Stimulated activated CD4-positive, alpha-beta T cell treated with anti-CD3 and anti-CD28 coated beads, Interleukin-1b, Interleukin-23, amount 100 ng/mL, for 4 hours (primary cell): ENCODE results near the gene APC2.
"Not testable (repeated sequence)": the region's sequence is repeated elsewhere in the genome, so short reads cannot be mapped to it uniquely, and the experiment has no call there.

Source experiments
- DNase-seq, 2 donors: peaks; one replicate each; pipeline ENCODE4 v3.0.0-alpha.2; 2020; ENCODE audit warnings: low read depth in 2 of 2

Gene APC2

DNA sequence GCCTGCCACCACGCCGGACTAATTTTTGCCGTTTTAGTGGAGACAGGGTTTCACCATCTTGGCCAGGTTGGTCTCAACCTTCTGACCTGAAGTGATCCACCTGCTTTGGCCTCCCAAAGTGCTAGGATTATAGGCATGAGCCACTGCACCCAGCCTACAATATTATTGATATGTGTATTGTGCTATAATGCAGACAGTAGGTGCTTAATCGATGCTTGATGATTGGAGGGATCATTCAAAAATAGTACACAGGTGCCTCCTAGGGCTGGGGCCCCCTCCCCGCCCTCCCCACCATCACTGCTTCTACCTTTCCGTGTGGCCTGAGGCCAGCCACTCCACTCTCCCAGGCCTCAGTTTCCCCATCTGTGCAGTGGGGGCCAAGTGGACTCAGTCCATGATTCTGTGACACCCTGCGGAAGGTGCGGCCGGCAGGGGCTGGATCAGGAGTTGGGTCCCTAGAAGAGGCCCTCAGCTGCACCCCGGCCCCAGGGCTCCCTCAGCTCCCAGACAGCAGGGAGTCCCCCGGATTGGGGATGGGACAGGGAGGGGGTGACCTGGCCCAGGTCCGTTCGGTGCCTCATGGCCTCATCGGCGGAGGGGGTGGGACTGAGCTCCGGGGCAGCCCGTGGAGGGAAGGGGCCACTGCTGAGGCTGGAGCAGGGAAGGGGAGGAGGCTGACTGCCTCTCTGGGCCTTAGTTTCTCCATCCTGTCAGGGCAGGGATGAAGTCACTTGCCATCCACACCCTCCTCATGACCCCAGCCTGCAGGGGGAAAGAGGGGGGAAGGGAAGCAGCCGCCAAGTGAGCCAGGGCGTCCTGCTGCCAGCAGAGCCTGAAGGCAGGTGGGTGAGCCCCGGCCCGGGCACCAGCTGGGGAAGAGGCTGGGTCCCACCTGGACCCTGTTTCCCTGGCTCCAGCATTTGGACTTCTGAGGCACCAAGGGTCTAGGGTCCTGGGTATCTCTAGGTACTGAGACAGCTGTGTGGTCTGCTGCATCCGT is 61.7 kb downstream of the APC2 start:
- DNase-seq = no peak

DNA sequence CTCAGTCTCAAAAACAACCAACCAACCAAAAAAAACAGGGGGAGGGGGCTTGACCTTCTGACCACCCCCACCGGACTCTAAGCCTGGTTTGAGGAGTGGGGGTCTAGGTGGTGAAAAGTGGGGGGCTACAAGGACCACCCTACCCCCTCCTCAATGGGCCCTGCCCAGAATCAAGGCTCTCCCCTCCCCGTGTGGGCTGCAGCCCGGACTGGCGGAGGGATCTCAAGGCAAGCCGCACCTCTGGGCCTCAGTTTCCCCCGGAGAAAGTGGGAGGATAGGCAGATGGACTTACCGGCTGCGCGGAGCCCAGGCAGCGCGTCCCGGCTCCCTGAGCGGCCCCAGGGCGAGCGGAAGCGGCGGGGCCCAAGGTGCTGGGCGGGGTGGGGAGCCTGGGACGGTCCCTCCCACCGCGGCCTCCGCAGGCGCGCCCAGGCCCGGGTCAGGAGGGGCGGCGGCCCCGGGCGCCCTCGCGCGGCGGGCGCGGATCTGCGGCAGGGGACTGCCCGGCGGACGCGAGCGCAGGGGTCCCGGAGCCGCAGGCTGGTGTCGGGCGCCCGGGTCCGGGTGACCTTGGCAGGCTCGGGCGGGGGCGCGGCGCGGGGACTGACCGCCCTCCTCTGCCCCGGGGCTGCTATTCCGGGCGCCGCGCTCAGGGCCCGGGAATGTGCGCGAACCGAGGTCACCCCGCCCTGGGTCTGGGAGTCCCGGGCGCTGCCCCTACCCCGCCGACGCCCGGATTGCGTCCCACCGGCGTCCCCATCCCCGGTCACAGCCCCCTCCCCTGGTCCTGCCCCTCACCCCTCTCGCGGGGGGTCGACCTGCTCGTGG is 63.0 kb downstream of the APC2 start, which contains the start of gene ADAMTSL5:
TSS of gene ADAMTSL5 (minus strand) at position 349 of the 828 bp plus-strand sequence. CDS start 2,076 bp downstream, outside the sequence.
- DNase-seq = peak; percentile 36 to 70

DNA sequence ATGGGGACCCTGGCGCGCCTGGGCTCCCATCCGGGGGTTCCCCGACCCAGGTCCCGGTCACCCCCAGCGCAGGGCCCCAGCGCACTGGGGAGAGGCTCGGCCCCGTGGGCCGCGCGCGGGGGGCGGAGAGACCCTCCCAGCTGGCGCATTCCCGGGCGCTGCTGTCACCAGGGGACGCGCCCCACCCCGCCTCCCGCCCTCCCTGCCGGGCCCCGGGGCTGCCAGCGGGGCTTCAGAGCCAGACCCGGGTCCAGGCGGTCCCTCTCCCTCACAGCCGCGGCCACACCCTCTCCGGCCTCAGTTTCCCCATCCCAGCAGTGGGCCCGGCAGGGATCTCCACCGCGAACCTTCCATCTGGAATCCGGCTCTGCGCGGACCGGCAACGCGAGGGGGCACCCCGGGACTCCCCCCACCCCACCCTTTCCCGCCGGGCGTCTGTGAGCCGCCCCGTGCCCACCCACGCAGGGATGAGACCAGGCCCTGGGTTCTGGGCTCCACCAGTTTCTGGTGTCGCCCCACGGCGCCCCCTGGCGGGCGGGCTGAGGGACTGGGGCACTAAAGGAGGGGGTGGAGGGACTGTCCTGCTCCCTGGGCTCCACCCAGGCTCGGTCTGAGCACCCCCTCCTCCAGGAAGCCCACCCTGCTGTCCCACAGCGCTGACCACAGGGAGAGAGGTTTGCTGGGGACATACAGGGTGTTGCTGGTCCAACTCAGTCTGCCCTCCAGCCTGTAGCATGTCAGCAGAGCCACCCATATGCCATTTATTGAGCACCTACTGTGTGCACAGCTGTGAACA is 63.8 kb downstream of the APC2 start:
- DNase-seq = peak; percentile 58 to 73

DNA sequence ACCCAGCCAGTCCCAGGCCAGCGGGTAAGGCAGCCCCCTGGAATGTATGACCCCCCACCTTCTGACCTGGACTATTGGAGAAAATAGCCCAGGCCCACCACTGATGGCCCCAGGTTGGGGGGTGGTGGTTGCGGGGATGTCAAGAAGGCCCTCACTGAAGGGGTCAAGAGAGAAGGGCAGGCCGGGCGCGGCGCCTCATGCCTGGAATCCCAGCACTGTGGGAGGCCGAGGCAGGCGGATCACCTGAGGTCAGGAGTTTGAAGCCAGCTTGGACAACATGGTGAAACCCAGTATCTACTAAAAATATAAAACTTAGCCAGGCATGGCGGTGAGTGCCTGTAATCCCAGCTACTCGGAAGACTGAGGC is 64.4 kb downstream of the APC2 start:
- no peak for DNase-seq

DNA sequence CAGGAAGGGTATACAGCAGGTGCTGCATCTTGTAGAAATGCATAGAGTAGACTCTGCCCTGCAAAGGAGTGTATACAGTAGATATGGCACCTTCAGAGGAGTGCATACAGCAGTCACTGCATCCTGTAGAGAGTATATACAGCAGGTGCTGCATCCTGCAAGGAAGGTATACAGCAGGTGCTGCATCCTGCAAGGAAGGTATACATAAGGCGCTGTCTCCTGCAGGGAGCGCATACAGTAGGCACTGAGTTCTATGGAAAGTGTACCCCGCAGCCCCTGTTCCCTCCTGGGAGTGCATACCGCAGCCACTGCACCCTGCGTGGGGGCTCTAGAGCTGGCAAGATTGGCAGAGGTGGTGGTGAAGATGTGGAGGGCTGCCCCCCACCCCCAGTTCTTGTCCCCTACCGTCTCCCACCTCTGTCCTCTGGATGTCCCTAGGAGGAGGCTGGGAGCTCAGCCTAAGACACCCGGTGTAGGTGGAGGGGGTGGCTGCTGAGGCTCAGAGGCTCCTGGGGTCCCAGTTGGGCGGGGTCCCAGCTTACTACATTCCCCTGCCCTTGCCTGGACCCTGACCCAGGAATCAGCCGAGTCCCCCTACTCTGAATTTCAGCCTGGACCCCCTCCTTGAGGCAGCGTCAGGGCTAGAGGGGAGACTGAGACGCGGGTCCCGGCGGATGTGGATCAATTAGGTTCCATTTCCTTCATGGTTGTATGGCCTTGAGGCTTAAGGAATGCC is 65.2 kb downstream of the APC2 start:
- no peak for DNase-seq

DNA sequence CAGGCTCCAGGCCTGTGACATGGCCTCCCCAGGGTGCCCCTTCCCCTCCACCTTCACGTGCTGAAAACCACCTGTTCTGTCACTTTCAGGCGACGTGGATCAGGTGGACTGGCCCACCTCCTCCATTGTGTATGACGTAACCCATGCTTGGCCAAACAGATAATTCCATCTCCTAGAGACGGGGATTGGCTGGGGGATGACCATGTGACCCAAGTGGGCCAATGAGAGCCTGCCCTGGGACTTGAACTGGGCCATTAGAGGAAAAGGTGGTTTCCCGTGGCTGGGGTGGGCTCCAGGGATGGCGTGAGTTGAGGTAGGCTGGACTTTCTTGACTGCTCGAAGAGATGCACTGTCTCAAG is 66.5 kb downstream of the APC2 start:
- DNase-seq = no peak

DNA sequence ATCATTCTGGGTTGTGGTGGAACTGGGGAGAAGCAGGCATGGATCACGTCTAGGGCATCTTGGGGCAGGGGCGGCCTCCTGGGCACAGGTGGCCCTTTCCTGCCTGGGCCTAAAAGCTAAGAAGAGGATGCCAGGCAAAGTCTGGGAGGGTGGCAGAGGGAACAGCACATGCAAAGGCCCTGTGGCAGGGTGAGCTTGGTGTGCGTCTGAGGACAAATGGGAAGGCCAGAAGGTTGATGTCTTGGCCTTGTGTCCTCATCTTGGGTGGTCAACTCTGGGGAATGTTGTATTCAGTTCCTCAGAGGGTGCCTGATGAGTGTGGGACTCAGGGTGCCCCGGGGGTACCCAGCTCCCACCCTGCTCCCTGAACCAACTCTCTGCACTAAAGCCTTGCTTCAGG is 68.5 kb downstream of the APC2 start:
- no peak for DNase-seq

DNA sequence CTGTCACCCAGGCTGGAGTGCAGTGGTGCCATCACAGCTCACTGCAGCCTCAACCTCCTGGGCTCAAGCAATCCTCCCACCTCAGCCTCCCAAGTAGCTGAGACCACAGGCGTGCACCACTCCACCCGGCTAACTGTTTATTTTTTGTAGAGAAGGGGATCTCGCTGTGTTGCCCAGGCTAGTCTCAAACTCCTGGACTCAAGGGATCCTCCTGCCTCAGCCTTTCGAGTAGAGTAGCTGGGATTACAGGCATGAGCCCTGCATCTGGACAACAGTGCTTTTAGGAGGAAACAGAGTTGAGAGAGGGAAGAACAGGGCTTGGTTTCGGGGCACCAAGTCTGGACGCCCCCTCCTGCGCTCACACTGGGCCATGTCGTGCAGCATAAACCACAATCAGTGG is 69.9 kb downstream of the APC2 start:
- DNase-seq = not testable (repeated sequence)

DNA sequence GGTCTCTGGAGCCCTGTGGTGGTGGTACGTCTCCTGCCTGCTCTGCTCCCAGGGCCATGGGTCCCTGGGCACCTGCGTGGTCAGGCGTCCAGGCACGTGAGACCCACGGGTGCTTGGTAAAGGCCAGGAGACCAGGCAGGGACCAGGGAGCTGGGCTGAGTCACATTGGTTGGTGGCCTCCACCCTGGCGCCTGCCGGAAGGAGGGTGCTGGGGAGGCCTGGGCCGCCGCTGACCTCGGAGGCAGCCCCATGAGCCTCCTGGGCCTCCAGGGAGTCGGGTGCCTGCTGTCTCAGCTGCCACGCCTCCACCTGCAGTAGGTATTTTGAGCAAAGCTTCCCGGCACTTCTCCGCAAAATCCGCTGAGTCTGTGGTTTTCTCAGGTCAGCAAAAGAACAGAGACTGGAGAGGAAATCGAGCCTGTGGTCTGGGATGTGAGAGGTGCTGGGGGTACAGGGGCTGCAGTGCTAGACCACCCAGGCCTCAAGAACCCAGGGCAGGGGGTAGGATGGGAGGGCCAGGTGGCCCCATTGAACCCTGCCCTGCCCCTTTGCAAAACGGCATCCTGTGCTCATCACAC is 70.4 kb downstream of the APC2 start:
- no peak for DNase-seq

DNA sequence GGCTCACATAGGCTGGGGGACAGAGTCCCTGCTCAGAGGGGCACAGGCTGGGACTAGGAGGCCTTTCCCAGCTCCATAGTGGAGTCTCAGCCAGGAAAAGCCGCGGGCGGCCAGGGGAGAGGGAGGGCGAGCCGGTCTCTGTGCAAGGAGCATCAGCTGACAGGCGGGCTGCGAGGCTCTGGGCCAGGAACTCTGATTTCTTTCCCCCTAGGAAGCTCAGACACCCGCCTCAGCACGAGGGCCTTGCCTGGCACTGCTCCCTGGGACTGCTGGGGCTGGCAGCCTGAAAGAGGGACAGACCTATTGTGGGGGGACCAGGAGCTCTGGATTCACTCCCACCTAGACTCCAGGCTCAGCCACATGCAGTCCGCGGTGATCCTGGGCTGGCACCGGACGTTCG is 71.7 kb downstream of the APC2 start:
- DNase-seq = no peak

DNA sequence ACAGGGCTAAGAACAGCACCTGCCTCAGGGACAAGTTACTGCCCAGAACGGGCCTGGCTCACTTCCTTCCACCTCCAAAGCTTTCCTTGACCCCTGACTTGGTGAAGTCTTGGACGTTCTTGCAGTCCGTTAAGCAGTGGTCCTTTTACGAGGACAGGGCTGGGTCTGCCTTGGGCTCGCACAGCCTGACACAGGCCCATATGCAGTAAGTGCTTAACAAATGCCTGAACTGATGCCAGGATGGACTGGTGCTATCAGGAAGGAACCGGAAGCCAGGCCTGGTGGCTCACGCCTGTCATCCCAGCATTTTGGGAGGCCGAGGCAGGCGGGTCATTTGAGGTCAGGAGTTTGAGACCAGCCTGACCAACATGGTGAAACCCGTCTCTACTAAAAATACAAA is 72.1 kb downstream of the APC2 start:
- DNase-seq = no peak

DNA sequence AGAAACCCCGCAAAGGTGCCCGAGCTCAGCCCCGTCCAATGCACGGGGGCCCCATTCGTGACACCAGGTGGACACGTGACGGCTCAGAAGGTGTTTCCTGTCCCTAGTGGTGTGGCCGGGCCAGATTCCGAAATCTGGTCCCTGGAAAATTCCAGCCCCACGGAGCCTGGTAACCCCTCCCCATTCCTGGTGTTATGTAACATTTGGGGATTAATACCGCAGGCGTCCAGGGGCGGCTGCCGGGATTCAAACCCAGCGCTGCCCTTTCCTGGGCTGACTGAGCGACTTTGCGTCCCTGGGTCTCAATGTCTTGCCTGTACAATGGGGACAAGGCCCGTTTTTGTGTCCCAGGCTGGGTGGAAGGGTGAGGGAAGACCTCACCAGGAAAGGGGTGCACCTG is 72.9 kb downstream of the APC2 start:
- DNase-seq = no peak
